Activated B cell treated with CpG ODN at 0.5 μM for 24 hours (primary cell): ENCODE measurements around the gene WNK2. TPM values are rescaled to one million over a fixed set of nuclear protein-coding genes. Genes with fewer than 3 reads are reported as not detected.

Source experiments
- ATAC-seq: fragments of 200-7000 bp; cut with Tn5 transposase; one replicate; pipeline ENCODE4 v1.10.0; 2021; ENCODE audit warnings: low read depth, mild to moderate bottlenecking, moderate library complexity
- CTCF ChIA-PET: fragments of 350-600 bp; sonication (Branson Sonifier 250); formaldehyde crosslinking; loops from one replicate; lab custom pipeline; 2021; ENCODE audit warnings: antibody characterized with exemption; lab: Charles Lee
- POLR2A ChIA-PET: fragments of 350-600 bp; sonication (Branson Sonifier 250); formaldehyde crosslinking; loops from one replicate; lab custom pipeline; 2021; ENCODE audit warnings: antibody characterized with exemption; lab: Charles Lee
- DNase-seq: peaks from one replicate; pipeline ENCODE4 v3.0.0; 2022
- H3K27ac Mint-ChIP-seq: one replicate; pipeline ENCODE4 v1.8.0; 2020; ENCODE audit warnings: mixed read lengths
- H3K27me3 Mint-ChIP-seq: one replicate; pipeline ENCODE4 v1.8.0; 2021; ENCODE audit warnings: mixed read lengths
- H3K36me3 Mint-ChIP-seq: one replicate; pipeline ENCODE4 v1.8.0; 2021; ENCODE audit warnings: low read depth, mixed read lengths
- H3K4me1 Mint-ChIP-seq: one replicate; pipeline ENCODE4 v1.8.0; 2021; ENCODE audit warnings: mixed read lengths
- H3K4me3 Mint-ChIP-seq: one replicate; pipeline ENCODE4 v1.8.0; 2020; ENCODE audit warnings: mild to moderate bottlenecking, mixed read lengths
- H3K9me3 Mint-ChIP-seq: one replicate; pipeline ENCODE4 v1.8.0; 2020; ENCODE audit warnings: mixed read lengths
- intact Hi-C: fragments of 100-400 bp; cut with micrococcal nuclease; formaldehyde crosslinking; loops from one replicate; pipeline ENCODE4 v1.15.1; 2024
- total RNA-seq: library from RNA; stranded (reverse); gene quantifications from 2 replicates; pipeline ENCODE4 v1.2.3, GENCODE V29; 2022
- TF ChIP-seq, protein P1 (sequence below): fragments of 200-600 bp; IDR thresholded peaks from one replicate; pipeline ENCODE4 v1.8.0; 2022; ENCODE audit warnings: antibody characterized with exemption, mild to moderate bottlenecking

The WNK2 gene
- total RNA-seq, 1 donor from 2014 or later: 0.24 TPM

DNA sequence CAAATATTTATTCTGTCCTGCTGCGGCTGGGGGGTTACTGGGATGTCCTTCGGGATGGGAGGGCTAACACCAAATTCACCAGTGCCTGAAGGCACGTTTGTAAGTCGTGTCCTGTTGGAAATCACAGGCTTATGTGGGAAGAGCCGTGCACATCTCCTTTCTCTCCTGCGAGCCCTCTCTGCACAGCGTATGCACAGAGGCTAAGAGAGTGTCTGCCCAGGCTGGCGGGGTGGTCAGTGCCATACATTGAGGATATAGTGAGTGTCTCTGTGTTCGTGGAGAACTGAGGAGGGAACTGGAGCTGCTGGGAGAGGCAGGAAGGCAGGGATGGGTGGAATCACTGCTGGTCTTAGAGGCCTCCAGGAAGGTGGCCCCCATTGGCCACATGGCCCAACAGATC, 110.1 kb downstream of the WNK2 start:
- Mint-ChIP-seq H3K9me3 (no peaks in the 10 kb centered on the region), H3K36me3 (no peaks in the 10 kb centered on the region), H3K4me1 (peaks cover 12% of the 10 kb centered on the region), H3K27me3 (peaks cover 14% of the 10 kb centered on the region), H3K27ac (no peak overlapping the region), H3K4me3 (no peak overlapping the region)
- ChIA-PET POLR2A (no interaction called here), CTCF (no interaction called here)
- ATAC-seq (no peak), DNase-seq (no peak)
- intact Hi-C loops: loop anchor here (2.0 kb wide), 1 partner anchor 13 kb away; no protein-coding TSS in a partner anchor
- TF ChIP-seq, protein P1, sequence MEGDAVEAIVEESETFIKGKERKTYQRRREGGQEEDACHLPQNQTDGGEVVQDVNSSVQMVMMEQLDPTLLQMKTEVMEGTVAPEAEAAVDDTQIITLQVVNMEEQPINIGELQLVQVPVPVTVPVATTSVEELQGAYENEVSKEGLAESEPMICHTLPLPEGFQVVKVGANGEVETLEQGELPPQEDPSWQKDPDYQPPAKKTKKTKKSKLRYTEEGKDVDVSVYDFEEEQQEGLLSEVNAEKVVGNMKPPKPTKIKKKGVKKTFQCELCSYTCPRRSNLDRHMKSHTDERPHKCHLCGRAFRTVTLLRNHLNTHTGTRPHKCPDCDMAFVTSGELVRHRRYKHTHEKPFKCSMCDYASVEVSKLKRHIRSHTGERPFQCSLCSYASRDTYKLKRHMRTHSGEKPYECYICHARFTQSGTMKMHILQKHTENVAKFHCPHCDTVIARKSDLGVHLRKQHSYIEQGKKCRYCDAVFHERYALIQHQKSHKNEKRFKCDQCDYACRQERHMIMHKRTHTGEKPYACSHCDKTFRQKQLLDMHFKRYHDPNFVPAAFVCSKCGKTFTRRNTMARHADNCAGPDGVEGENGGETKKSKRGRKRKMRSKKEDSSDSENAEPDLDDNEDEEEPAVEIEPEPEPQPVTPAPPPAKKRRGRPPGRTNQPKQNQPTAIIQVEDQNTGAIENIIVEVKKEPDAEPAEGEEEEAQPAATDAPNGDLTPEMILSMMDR: no peak

DNA sequence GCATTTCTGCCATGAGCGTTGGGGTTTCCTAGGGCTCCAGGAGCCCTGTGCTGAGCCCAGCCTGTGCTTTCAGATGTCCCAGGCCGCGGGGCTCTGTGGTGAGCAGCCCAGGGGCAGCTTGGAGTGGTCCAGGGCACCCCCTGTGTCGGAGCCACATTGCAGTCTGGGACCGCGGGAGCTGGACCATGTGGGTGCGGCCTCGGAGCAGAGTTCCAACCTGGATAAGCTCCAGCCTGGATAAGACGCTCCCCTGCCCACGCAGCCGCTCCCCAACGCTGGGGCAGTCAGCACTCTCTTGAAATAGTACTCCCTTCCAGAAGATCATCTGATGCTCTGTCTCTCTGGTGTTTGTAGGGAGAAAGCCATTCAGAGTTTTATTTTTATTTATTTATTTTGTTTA, 111.1 kb downstream of the WNK2 start:
- intact Hi-C loops: loop anchor here (2.0 kb wide), 1 partner anchor 14 kb away; no protein-coding TSS in a partner anchor
- ATAC-seq (no peak), DNase-seq (no peak)
- TF ChIP-seq, protein P1: no peak
- no peaks in the 10 kb centered on the region for H3K9me3 Mint-ChIP-seq
- POLR2A ChIA-PET: no interaction called here
- peaks cover 13% of the 10 kb centered on the region for H3K27me3 Mint-ChIP-seq
- peaks cover 12% of the 10 kb centered on the region for H3K4me1 Mint-ChIP-seq
- H3K27ac Mint-ChIP-seq: no peak overlapping the region
- H3K36me3 Mint-ChIP-seq: no peaks in the 10 kb centered on the region
- no peak overlapping the region for H3K4me3 Mint-ChIP-seq
- CTCF ChIA-PET: no interaction called here

DNA sequence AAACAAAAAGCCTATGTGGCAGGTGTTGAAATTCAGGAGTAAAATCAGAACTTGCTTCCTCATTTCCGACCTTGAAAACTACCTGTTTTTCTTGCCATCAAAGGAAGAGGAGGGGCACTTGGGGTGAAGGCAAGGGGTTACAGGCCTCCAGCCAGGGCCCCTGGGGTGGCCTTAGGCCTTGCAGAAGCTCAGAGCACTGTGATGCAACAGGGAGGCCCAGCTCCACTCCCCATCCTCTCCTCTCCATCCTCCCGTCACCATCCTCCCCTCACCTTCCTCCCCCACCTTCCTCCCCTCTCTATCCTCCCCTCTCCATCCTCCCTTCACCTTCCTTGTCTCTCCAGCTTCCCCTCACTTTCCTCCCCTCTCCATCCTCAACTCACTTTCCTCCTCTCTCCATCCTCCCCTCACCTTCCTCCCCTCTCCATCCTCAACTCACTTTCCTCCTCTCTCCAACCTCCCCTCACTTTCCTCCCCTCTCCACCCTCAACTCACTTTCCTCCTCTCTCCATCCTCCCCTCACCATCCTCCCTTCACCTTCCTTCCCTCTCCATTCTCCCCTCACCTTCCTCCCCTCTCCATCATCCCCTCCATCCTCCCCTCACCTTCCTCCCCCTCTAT, 111.6 kb downstream of the WNK2 start:
- ChIA-PET CTCF (no interaction called here), POLR2A (no interaction called here)
- no peak for DNase-seq
- no peaks in the 10 kb centered on the region for H3K9me3 Mint-ChIP-seq
- intact Hi-C loops: loop anchor here (2.0 kb wide), 1 partner anchor 15 kb away; no protein-coding TSS in a partner anchor
- no peak overlapping the region for H3K4me3 Mint-ChIP-seq
- no peaks in the 10 kb centered on the region for H3K36me3 Mint-ChIP-seq
- TF ChIP-seq, protein P1: no peak
- H3K27ac Mint-ChIP-seq: no peak overlapping the region
- H3K4me1 Mint-ChIP-seq: peaks cover 12% of the 10 kb centered on the region
- peak; percentile 31 for ATAC-seq
- peaks cover 13% of the 10 kb centered on the region for H3K27me3 Mint-ChIP-seq

DNA sequence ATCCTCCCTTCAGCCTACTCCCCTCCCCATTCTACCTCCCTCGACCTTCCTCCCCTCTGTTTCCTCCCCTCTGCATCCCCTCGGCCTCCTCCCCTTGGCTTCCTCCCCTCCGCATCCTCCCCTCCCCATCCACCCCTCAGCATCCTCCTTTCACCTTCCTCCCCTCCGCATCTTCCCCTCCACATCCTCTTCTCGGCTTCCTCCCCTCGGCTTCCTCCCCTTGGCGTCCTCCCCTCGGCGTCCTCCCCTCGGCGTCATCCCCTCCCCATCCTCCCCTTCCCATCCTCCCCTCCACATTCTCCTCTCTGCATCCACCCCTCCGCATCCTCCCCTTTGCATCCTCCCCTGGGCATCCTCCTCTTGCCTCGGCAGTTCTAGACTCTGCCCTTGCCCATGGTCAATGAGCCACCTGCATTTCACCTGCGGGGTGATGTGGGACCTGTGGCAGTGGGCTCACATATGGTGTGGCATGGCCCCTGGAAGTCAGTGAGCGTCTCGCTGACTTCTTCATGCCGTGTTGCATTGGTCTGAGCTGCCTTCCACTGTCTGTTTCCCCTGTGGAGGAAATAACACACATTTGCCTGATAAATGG, 113.0 kb downstream of the WNK2 start:
- intact Hi-C loops: no loop called here
- Mint-ChIP-seq H3K4me1 (peaks cover 12% of the 10 kb centered on the region), H3K27me3 (peaks cover 10% of the 10 kb centered on the region), H3K4me3 (no peak overlapping the region), H3K36me3 (no peaks in the 10 kb centered on the region), H3K27ac (no peak overlapping the region), H3K9me3 (no peaks in the 10 kb centered on the region)
- TF ChIP-seq, protein P1: no peak
- ChIA-PET POLR2A (no interaction called here), CTCF (no interaction called here)
- DNase-seq (no peak), ATAC-seq (no peak)

DNA sequence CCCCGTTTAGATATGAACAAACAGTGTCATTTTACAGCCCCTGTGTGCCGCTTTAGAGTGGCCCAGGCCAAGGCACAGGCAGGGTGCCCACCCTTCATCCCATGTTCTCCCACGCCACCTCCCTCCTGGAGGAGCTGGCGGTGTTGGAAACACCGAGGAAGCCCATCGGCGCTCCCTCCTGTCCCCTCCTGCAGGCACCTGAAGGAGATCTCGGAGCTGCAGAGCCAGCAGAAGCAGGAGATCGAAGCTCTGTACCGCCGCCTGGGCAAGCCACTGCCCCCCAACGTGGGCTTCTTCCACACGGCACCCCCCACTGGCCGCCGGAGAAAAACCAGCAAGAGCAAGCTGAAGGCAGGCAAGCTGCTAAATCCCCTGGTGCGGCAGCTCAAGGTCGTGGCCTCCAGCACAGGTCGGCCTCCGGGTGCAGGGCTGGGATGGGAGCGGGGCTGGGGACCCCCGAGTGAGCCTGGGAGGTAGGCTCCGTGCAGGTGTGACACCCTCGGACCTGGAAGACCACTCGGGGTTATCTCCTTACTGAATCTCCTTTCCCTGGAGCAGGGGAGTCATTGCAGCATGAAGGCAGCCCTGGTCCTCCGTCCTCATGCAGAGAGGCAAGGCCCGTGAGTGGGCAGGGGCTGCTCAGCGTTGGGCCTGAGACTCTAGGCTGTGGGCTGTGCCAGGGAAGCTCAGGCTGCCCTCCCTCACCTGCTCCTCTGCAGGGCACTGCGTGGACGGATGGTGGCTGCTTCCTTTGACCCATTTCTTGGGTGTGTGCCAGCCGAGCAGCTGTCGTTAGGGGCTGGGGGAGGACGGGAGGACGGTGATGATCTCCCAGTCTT, 113.9 kb downstream of the WNK2 start:
- DNase-seq (no peak), ATAC-seq (no peak)
- ChIA-PET CTCF (no interaction called here), POLR2A (no interaction called here)
- Mint-ChIP-seq H3K27me3 (peaks cover 7% of the 10 kb centered on the region), H3K9me3 (no peaks in the 10 kb centered on the region), H3K36me3 (no peaks in the 10 kb centered on the region), H3K4me3 (no peak overlapping the region), H3K27ac (no peak overlapping the region), H3K4me1 (peaks cover 12% of the 10 kb centered on the region)
- intact Hi-C loops: no loop called here
- TF ChIP-seq, protein P1: no peak
